Neutrophil (primary cell): Measurements from ENCODE around the gene ADA.
"Not testable (repeated sequence)": the region's sequence is repeated elsewhere in the genome, so short reads cannot be mapped to it uniquely, and the experiment has no call there.

Experiments
- H3K27ac ChIP-seq: fragments of 200-600 bp; sonication (generic); 2 replicates; pipeline ENCODE4 v1.5.1; 2016; ENCODE audit warnings: mild to moderate bottlenecking, moderate library complexity
- H3K27me3 ChIP-seq: fragments of 200-600 bp; sonication (generic); 2 replicates; pipeline ENCODE4 v1.6.0; 2016; ENCODE audit warnings: mild to moderate bottlenecking
- H3K36me3 ChIP-seq: fragments of 200-600 bp; sonication (generic); 2 replicates; pipeline ENCODE4 v1.5.1; 2017
- H3K4me1 ChIP-seq, 2 experiments: fragments of 200-600 bp in 1 of 2; sonication (generic) in 1 of 2; 1 replicate in 1 of 2; 2 replicates in 1 of 2; pipeline versions ENCODE4 v1.5.1 to v1.6.1; 2013 to 2016; ENCODE audit warnings: low read depth in 1 of 2, low read length in 1 of 2, mild to moderate bottlenecking in 1 of 2, moderate library complexity in 1 of 2; ENCODE audit not compliant: control insufficient read depth in 1 of 2, insufficient read depth in 1 of 2
- H3K4me3 ChIP-seq, 2 experiments: fragments of 200-600 bp in 1 of 2; sonication (generic) in 1 of 2; 1 replicate in 1 of 2; 2 replicates in 1 of 2; pipeline ENCODE4 v1.5.1; 2013 to 2016; ENCODE audit warnings: low read depth in 1 of 2, low read length in 1 of 2, mild to moderate bottlenecking in 1 of 2, moderate library complexity in 1 of 2
- H3K9me3 ChIP-seq: fragments of 200-600 bp; sonication (generic); 2 replicates; pipeline ENCODE4 v1.5.1; 2016
- CTCF ChIP-seq: fragments of 200-600 bp; sonication (generic); IDR thresholded peaks from 2 replicates; pipeline ENCODE4 v1.5.1; 2016; ENCODE audit warnings: antibody characterized with exemption

Gene ADA

DNA sequence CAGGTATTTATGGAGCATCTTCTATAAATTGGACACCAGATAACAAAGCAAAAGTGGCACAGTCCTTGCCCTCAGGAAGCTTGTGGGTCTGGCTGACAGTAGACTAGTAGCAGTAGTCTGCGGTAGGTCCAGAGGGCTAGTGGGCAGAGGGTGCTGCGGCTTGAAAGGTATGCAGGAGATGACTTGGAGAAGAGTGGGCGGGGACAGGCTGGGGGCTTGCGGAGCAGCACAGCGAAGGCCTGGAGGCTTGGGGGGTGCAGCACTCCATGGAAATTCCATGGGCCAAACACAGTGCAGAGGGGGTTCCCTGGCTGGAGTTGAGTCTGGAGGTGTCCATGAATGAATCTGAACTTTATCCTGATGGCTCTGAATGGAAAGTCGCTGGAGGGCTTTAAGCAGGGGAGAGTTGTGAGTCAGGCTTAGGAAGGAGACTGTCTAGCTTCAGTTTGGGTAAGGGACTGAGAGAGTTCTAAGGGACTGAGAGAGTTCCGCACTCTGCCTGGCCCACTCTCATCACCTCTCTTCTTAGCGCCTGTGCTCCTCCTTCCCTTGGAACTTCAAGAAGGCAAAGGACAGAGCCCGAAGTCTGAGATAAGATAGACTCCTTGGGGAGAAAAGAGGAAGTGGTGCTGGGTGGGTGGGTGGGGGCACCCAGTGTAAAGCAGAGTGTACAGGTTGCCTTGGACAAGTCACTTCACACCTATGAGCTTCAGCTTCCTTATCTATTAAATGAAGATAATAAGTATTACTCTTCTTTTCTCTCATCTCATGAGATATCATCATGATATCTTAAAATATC is 60.3 kb downstream of the ADA start:
- Histone ChIP-seq H3K27ac (no peak overlapping the region), H3K4me3 (no peak overlapping the region), H3K4me1 (peaks cover 12 to 13% of the 10 kb centered on the region in 2 experiments), H3K9me3 (no peaks in the 10 kb centered on the region), H3K36me3 (no peaks in the 10 kb centered on the region), H3K27me3 (no peaks in the 10 kb centered on the region)
- TF ChIP-seq CTCF, result no peak

DNA sequence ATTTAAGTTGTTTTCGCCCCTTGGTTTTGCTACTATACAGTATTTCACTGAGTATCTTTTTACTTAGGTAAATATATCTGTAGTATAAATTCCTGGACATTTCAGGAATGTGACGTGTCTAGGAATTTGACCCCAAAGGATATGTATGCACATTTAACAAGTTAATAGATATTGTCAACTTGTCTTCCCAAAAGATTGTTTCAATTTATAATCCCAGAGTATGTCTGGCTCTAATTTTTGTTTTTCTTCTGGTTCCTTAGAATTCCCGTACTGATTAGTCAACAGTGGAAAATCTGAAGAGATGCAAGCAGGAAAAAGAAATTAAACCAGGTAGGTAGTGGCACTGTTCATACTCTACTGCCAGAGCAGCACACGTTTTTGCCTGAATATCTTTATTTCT is 62.0 kb downstream of the ADA start:
- Histone ChIP-seq H3K27ac (no peak overlapping the region), H3K4me3 (no peak overlapping the region), H3K4me1 (peaks cover 8% of the 10 kb centered on the region in 2 experiments), H3K9me3 (no peaks in the 10 kb centered on the region), H3K27me3 (no peaks in the 10 kb centered on the region), H3K36me3 (no peaks in the 10 kb centered on the region)
- TF ChIP-seq CTCF, result no peak

- not testable (repeated sequence) for H3K9me3 ChIP-seq, H3K36me3 ChIP-seq, H3K27ac ChIP-seq, H3K27me3 ChIP-seq, H3K4me3 ChIP-seq, H3K4me1 ChIP-seq
Measured at GRCh38 chr20:44588321-44588720, 63.2 kb downstream of the ADA start.

GRCh38 chr20:44587035-44587980 is 64.2 kb downstream of the ADA start:
- no peaks in the 10 kb centered on the region for H3K36me3 ChIP-seq
- no peaks in the 10 kb centered on the region for H3K9me3 ChIP-seq
- H3K4me1 ChIP-seq, result peaks cover 3 to 4% of the 10 kb centered on the region in 2 experiments
- TF ChIP-seq CTCF, result no peak
- H3K27ac ChIP-seq, result no peak overlapping the region
- no peaks in the 10 kb centered on the region for H3K27me3 ChIP-seq
- H3K4me3 ChIP-seq, result no peak overlapping the region

DNA sequence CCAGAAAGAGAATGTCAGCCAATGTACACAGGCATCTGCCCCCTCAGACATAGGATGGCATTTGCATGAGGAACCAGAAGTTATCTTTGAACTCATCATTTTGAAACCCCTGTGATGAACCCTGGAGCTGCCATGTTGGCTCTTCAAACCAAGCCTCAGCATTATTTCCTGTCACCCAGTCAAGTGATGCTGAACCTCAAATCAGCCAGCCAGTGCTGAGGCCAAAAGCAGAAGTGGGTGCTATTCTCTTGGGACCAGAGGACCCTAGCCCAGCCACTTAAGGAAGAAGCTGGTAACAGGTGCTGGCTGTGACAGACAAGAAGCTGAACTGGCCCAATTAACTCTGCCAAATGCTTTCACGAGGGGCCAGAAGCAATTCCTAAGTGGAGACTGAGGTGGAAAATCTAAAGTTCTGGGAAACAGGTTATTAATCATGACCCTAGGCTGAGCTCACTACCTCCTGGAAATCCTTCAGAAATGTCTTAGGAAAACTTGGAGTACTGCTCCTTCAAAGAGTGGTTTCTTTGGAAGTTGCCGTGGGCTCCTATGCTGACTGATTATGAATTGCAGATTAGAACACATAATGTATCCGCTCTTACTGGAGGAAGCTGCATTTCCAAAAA is 65.1 kb downstream of the ADA start:
- no peaks in the 10 kb centered on the region for H3K9me3 ChIP-seq
- H3K36me3 ChIP-seq, result no peaks in the 10 kb centered on the region
- no peaks in the 10 kb centered on the region for H3K27me3 ChIP-seq
- H3K27ac ChIP-seq, result no peak overlapping the region
- peaks cover 6 to 10% of the 10 kb centered on the region in 2 experiments for H3K4me1 ChIP-seq
- H3K4me3 ChIP-seq, result no peak overlapping the region
- no peak for TF ChIP-seq CTCF
